Measurements from ENCODE around the gene DCT.

- TF ChIP-seq EZH2 (IDR thresholded peaks at IDR 0.05; ENCODE audit: borderline replicate concordance, low read length) (no peak), CTCF (conservative IDR thresholded peaks at IDR 0.05 in 1 of 2, IDR thresholded peaks at IDR 0.05 in 1 of 2; ENCODE audit: extremely low read depth in 1 of 2, insufficient read depth in 1 of 2, low read depth in 1 of 2, low read length in 2 of 2) (no peak)
Measured at GRCh38 chr13:94480672-94481145, 1.2 kb upstream of the DCT start.

All from mammary epithelial cell (primary cell).